Muscle layer of duodenum (tissue), 2 donors: Measurements from ENCODE around the gene RIPOR3.
A peak's percentile ranks its signal among the peaks of the same experiment; 100 is the strongest.
"Not testable (repeated sequence)": the region's sequence is repeated elsewhere in the genome, so short reads cannot be mapped to it uniquely, and the experiment has no call there.

ENCODE experiments used
- H3K27ac ChIP-seq: one replicate; pipeline ENCODE4 v1.7.0; 2013; ENCODE audit warnings: mild to moderate bottlenecking, low read length
- H3K27me3 ChIP-seq: one replicate; pipeline ENCODE4 v1.7.0; 2013; ENCODE audit warnings: low read depth, mild to moderate bottlenecking, control low read depth, low read length
- H3K36me3 ChIP-seq, 2 donors: one replicate each; pipeline ENCODE4 v1.7.0; 2013; ENCODE audit warnings: low read length in 2 of 2, control low read depth in 1 of 2, mild to moderate bottlenecking in 1 of 2; ENCODE audit not compliant: insufficient read depth in 2 of 2, control insufficient read depth in 1 of 2
- H3K4me1 ChIP-seq, 2 donors: one replicate each; pipeline ENCODE4 v1.7.0; 2013; ENCODE audit warnings: low read length in 2 of 2, mild to moderate bottlenecking in 2 of 2, control low read depth in 1 of 2, moderate library complexity in 1 of 2; ENCODE audit not compliant: insufficient read depth in 2 of 2, control insufficient read depth in 1 of 2
- H3K4me3 ChIP-seq, 2 donors: one replicate each; pipeline ENCODE4 v1.7.0; 2013; ENCODE audit warnings: low read length in 2 of 2, low read depth in 1 of 2, mild to moderate bottlenecking in 1 of 2
- H3K9me3 ChIP-seq, 2 donors: one replicate each; pipeline ENCODE4 v1.7.0; 2013; ENCODE audit warnings: low read length in 2 of 2, control low read depth in 1 of 2, mild to moderate bottlenecking in 1 of 2; ENCODE audit not compliant: control insufficient read depth in 1 of 2
- donor health status: healthy.

The RIPOR3 gene

GRCh38 chr20:50642288-50642803, 49.0 kb downstream of the RIPOR3 start:
- no peaks in the 10 kb centered on the region for H3K9me3 ChIP-seq
- no peak overlapping the region for H3K27ac ChIP-seq
- H3K4me1 ChIP-seq, result peaks cover 4 to 11% of the 10 kb centered on the region in 2 donors
- H3K27me3 ChIP-seq, result no peaks in the 10 kb centered on the region
- H3K4me3 ChIP-seq, result no peak overlapping the region
- no peaks in the 10 kb centered on the region for H3K36me3 ChIP-seq

- not testable (repeated sequence) for H3K4me3 ChIP-seq, H3K27ac ChIP-seq, H3K9me3 ChIP-seq, H3K27me3 ChIP-seq, H3K36me3 ChIP-seq
- peaks cover 4 to 17% of the 10 kb centered on the region in 2 donors for H3K4me1 ChIP-seq
Measured at GRCh38 chr20:50641625-50642287, 49.6 kb downstream of the RIPOR3 start.

GRCh38 chr20:50639971-50640711, 51.2 kb downstream of the RIPOR3 start:
- H3K9me3 ChIP-seq, H3K36me3 ChIP-seq, H3K27me3 ChIP-seq, H3K4me3 ChIP-seq, H3K27ac ChIP-seq: not testable (repeated sequence)
- peaks cover 8 to 28% of the 10 kb centered on the region in 2 donors for H3K4me1 ChIP-seq

GRCh38 chr20:50638015-50638847, 53.1 kb downstream of the RIPOR3 start:
- H3K27ac ChIP-seq, H3K4me3 ChIP-seq, H3K36me3 ChIP-seq, H3K9me3 ChIP-seq, H3K27me3 ChIP-seq: not testable (repeated sequence)
- peaks cover 8 to 28% of the 10 kb centered on the region in 2 donors for H3K4me1 ChIP-seq

- H3K27me3 ChIP-seq, result no peaks in the 10 kb centered on the region
- H3K9me3 ChIP-seq, result no peaks in the 10 kb centered on the region
- peak overlapping the region; percentile 65 for H3K27ac ChIP-seq
- peaks cover 8 to 28% of the 10 kb centered on the region in 2 donors for H3K4me1 ChIP-seq
- H3K36me3 ChIP-seq, result no peaks in the 10 kb centered on the region
- peak overlapping the region in 1 of 2 donors; percentile 36 for H3K4me3 ChIP-seq
Measured at GRCh38 chr20:50636601-50637540, 54.5 kb downstream of the RIPOR3 start.

GRCh38 chr20:50635676-50636600, 55.4 kb downstream of the RIPOR3 start:
- peak overlapping the region; percentile 13 to 36 for H3K4me3 ChIP-seq
- H3K36me3 ChIP-seq, result no peaks in the 10 kb centered on the region
- H3K27ac ChIP-seq, result peak overlapping the region; percentile 65
- H3K4me1 ChIP-seq, result peaks cover 8 to 28% of the 10 kb centered on the region in 2 donors
- no peaks in the 10 kb centered on the region for H3K27me3 ChIP-seq
- H3K9me3 ChIP-seq, result no peaks in the 10 kb centered on the region

GRCh38 chr20:50635014-50635557, 56.3 kb downstream of the RIPOR3 start:
- Histone ChIP-seq H3K9me3 (no peaks in the 10 kb centered on the region), H3K4me1 (peaks cover 8 to 28% of the 10 kb centered on the region in 2 donors), H3K27ac (no peak overlapping the region), H3K27me3 (no peaks in the 10 kb centered on the region), H3K36me3 (no peaks in the 10 kb centered on the region), H3K4me3 (peak overlapping the region in 1 of 2 donors; percentile 36)

- Histone ChIP-seq H3K4me1 (peaks cover 8 to 28% of the 10 kb centered on the region in 2 donors), H3K27me3 (no peaks in the 10 kb centered on the region)
Measured at GRCh38 chr20:50634191-50634590, 57.2 kb downstream of the RIPOR3 start.

GRCh38 chr20:50633361-50633760, 58.0 kb downstream of the RIPOR3 start:
- no peaks in the 10 kb centered on the region for H3K9me3 ChIP-seq
- H3K4me3 ChIP-seq, result no peak overlapping the region
- H3K27ac ChIP-seq, result no peak overlapping the region
- H3K4me1 ChIP-seq, result peaks cover 8 to 26% of the 10 kb centered on the region in 2 donors
- H3K27me3 ChIP-seq, result no peaks in the 10 kb centered on the region
- H3K36me3 ChIP-seq, result no peaks in the 10 kb centered on the region

More at GRCh38 chr20:50634191-50634590, 57.2 kb downstream of the RIPOR3 start:
- no peaks in the 10 kb centered on the region for H3K36me3 ChIP-seq
- H3K9me3 ChIP-seq, result no peaks in the 10 kb centered on the region
- H3K27ac ChIP-seq, result no peak overlapping the region
- H3K4me3 ChIP-seq, result no peak overlapping the region
